Fibroblast of skin of scalp (primary cell): ENCODE measurements around the gene CHRNA7.
"Not testable (repeated sequence)": the region's sequence is repeated elsewhere in the genome, so short reads cannot be mapped to it uniquely, and the experiment has no call there.

ENCODE experiments used
- DNase-seq: peaks from one replicate; pipeline ENCODE4 v3.0.0-alpha.2; 2013

Gene CHRNA7

GRCh38 chr15:32120577-32121383, 90.5 kb downstream of the CHRNA7 start:
- no peak for DNase-seq

GRCh38 chr15:32121384-32121695, 91.0 kb downstream of the CHRNA7 start:
- DNase-seq: no peak

- DNase-seq: no peak
These were observed 91.7 kb downstream of the CHRNA7 start for GRCh38 chr15:32122013-32122412.

GRCh38 chr15:32123473-32123872, 93.2 kb downstream of the CHRNA7 start:
- DNase-seq: no peak

GRCh38 chr15:32124726-32125125, 94.4 kb downstream of the CHRNA7 start:
- DNase-seq: no peak

GRCh38 chr15:32125595-32125994, 95.3 kb downstream of the CHRNA7 start:
- no peak for DNase-seq

GRCh38 chr15:32129815-32130214, 99.5 kb downstream of the CHRNA7 start:
- DNase-seq: no peak

GRCh38 chr15:32130823-32131222, 100.5 kb downstream of the CHRNA7 start:
- no peak for DNase-seq

- DNase-seq: no peak
These were observed 101.5 kb downstream of the CHRNA7 start for GRCh38 chr15:32131803-32132202.

GRCh38 chr15:32132859-32133258, 102.5 kb downstream of the CHRNA7 start:
- no peak for DNase-seq

GRCh38 chr15:32134842-32135241, 104.5 kb downstream of the CHRNA7 start:
- DNase-seq: no peak

- DNase-seq: no peak
These were observed 105.0 kb downstream of the CHRNA7 start for GRCh38 chr15:32135335-32135734.

- DNase-seq: not testable (repeated sequence)
These were observed 115.2 kb downstream of the CHRNA7 start for GRCh38 chr15:32145512-32145911.

- no peak for DNase-seq
These were observed 118.7 kb downstream of the CHRNA7 start for GRCh38 chr15:32148833-32149555.

GRCh38 chr15:32152574-32152973, 122.3 kb downstream of the CHRNA7 start:
- no peak for DNase-seq

GRCh38 chr15:32153868-32154623, 123.7 kb downstream of the CHRNA7 start:
- DNase-seq: not testable (repeated sequence)

- DNase-seq: not testable (repeated sequence)
These were observed 131.8 kb downstream of the CHRNA7 start for GRCh38 chr15:32162143-32162542.

GRCh38 chr15:32164065-32164464, 133.8 kb downstream of the CHRNA7 start:
- DNase-seq: not testable (repeated sequence)

- not testable (repeated sequence) for DNase-seq
These were observed 134.4 kb downstream of the CHRNA7 start for GRCh38 chr15:32164747-32165146.

- DNase-seq: not testable (repeated sequence)
These were observed 135.5 kb downstream of the CHRNA7 start for GRCh38 chr15:32165775-32166174.

- not testable (repeated sequence) for DNase-seq
These were observed 136.0 kb downstream of the CHRNA7 start for GRCh38 chr15:32166270-32166669.

- not testable (repeated sequence) for DNase-seq
These were observed 137.6 kb downstream of the CHRNA7 start for GRCh38 chr15:32167913-32168312.

GRCh38 chr15:32180579-32180978, 150.3 kb downstream of the CHRNA7 start:
- not testable (repeated sequence) for DNase-seq
